HG03378 (cell line): ENCODE data around the gene CTNNBL1.
"Not testable (repeated sequence)": the region's sequence is repeated elsewhere in the genome, so short reads cannot be mapped to it uniquely, and the experiment has no call there.

Experiments used
- ATAC-seq: cut with Tn5 transposase; IDR thresholded peaks from one replicate; pipeline ENCODE4 v1.9.1; 2021; ENCODE audit warnings: mild to moderate bottlenecking, moderate library complexity; ENCODE audit not compliant: unreplicated experiment

Gene CTNNBL1

GRCh38 chr20:37706298-37706697 is 12.5 kb downstream of the CTNNBL1 start:
- ATAC-seq = no peak

GRCh38 chr20:37711001-37711400 is 17.2 kb downstream of the CTNNBL1 start:
- ATAC-seq = no peak

- ATAC-seq = no peak
Observed at GRCh38 chr20:37711994-37712964, 18.4 kb downstream of the CTNNBL1 start.

- ATAC-seq = no peak
Observed at GRCh38 chr20:37713396-37713795, 19.6 kb downstream of the CTNNBL1 start.

- ATAC-seq = no peak
Observed at GRCh38 chr20:37714978-37715672, 21.3 kb downstream of the CTNNBL1 start.

- no peak for ATAC-seq
Observed at GRCh38 chr20:37721751-37722150, 27.9 kb downstream of the CTNNBL1 start.

- not testable (repeated sequence) for ATAC-seq
Observed at GRCh38 chr20:37722312-37722711, 28.5 kb downstream of the CTNNBL1 start.

- no peak for ATAC-seq
Observed at GRCh38 chr20:37723668-37724067, 29.8 kb downstream of the CTNNBL1 start.

- ATAC-seq = no peak
Observed at GRCh38 chr20:37725165-37725564, 31.3 kb downstream of the CTNNBL1 start.

GRCh38 chr20:37725855-37726254 is 32.0 kb downstream of the CTNNBL1 start:
- ATAC-seq = no peak

- no peak for ATAC-seq
Observed at GRCh38 chr20:37726321-37726720, 32.5 kb downstream of the CTNNBL1 start.

GRCh38 chr20:37726971-37727956 is 33.4 kb downstream of the CTNNBL1 start:
- no peak for ATAC-seq

GRCh38 chr20:37727957-37728634 is 34.3 kb downstream of the CTNNBL1 start:
- no peak for ATAC-seq

GRCh38 chr20:37728635-37728983 is 34.8 kb downstream of the CTNNBL1 start:
- no peak for ATAC-seq

- ATAC-seq = no peak
Observed at GRCh38 chr20:37729452-37729851, 35.6 kb downstream of the CTNNBL1 start.

- no peak for ATAC-seq
Observed at GRCh38 chr20:37729909-37730308, 36.1 kb downstream of the CTNNBL1 start.

- ATAC-seq = no peak
Observed at GRCh38 chr20:37733416-37733815, 39.6 kb downstream of the CTNNBL1 start.

GRCh38 chr20:37734228-37734985 is 40.6 kb downstream of the CTNNBL1 start:
- no peak for ATAC-seq

GRCh38 chr20:37735541-37735940 is 41.7 kb downstream of the CTNNBL1 start:
- ATAC-seq = no peak

- no peak for ATAC-seq
Observed at GRCh38 chr20:37736132-37736531, 42.3 kb downstream of the CTNNBL1 start.
